ENCODE data around the gene NARS2.
A peak's percentile ranks its signal among the peaks of the same experiment; 100 is the strongest.
"Not testable (repeated sequence)": the region's sequence is repeated elsewhere in the genome, so short reads cannot be mapped to it uniquely, and the experiment has no call there.

The NARS2 gene

DNA sequence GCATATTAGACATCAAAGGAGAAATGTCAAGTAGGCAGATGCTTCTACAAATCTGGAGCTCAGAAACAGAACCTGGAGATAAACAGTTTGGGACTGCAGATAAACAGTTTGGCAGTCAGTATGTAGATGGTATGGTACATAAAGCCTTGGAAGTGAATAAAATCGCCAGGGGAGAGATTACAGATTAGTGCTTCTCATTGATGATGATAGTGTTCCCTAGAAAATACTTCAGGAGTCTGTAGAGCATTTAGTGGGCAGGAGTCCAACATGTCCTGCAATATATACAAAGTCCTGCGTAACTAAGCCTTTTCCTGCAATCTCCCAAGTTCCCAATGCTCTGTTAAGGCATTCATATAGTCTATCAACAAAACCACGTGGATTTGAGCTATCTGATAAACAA lies 35.2 kb downstream of the NARS2 start:
- DNase-seq: no peak

DNA sequence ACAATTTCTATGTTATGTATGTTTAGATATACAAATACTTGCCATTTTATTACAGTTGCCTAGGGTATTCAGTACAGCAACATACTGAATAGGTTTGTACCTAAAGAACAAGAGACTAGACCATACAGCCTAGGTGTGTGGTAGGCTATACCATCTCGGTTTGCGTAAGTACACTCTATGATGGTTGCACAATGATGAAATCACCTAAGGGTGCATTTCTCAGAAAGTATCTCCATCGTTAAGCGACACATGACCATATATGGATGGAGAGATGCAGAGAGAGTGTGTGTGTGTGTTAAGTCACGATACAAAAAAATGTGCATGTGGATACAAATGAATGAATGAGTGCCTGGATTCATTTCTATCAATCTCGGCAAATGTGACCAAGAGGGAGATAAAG lies 37.7 kb downstream of the NARS2 start:
- DNase-seq: no peak

DNA sequence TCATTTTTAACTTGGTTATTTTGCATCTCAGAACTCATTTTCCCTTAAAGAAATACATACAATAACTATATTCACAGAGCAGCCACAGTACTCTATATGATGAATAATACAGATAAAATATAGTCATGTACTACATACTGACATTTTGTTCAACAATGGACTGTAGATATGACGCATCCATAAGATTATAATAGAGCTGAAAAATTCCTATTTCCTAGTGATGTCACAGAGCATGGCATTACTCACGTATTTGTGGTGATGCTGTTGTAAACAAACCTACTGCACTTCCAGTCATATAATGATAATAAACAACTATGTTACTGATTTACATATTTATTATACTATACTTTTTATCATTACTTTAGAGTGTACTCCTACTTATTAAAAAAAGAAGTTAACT lies 38.7 kb downstream of the NARS2 start:
- no peak for DNase-seq

DNA sequence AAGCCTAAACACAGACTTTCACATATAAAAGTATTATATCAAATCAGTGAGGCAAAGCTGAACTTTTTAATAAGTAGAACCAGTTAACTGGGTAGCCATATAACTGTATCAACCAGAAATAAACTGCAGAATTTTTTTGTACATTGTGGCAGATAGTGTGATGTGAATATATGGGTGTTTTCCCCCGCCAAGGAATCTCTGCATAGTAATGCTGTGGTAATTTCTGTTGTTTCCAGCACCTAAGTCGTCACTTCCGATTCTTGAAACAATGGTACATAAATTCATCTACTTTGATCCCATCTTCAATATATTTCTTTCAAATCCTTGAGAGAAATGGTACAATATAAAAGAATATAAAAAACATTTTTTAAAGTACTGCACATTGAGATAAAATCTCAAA lies 39.6 kb downstream of the NARS2 start:
- peak; percentile 0 for DNase-seq

DNA sequence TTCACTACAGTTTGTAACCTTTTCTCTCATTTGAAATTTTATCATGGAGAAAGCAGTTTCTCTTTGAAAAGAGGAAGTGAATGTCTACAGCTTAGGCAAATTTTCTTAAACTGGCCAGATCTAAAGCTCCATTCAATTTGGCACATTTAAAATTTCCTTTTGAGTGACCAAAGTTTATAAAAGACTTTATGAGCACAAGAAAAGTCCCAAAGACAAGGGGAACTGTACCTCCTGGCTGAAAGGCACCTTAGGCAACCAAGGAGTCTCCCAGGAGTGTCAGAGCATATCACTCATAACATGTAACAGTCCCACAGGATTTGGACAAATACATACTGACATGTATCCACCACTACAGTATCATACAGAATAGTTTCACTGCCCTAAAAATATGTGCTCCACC lies 41.3 kb downstream of the NARS2 start:
- DNase-seq: no peak

DNA sequence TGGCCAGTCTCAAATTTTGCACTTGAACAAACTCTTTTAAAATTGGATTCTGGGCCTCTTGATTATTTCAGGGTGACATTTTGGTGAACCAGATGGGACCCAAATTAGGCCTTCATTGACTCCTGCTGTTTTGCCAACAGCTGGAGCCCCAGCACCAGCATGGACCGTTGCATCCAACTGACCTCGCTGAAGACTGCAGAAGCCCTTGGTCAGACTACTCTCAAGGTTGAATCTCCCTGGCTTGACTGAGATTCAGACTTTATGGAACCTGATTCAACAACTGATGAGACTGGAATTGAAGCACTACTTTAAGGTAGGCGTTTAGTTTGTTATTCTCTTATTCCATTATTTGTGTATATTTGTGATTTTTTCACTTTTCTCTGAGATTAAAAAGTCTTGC lies 41.7 kb downstream of the NARS2 start:
- no peak for DNase-seq

DNA sequence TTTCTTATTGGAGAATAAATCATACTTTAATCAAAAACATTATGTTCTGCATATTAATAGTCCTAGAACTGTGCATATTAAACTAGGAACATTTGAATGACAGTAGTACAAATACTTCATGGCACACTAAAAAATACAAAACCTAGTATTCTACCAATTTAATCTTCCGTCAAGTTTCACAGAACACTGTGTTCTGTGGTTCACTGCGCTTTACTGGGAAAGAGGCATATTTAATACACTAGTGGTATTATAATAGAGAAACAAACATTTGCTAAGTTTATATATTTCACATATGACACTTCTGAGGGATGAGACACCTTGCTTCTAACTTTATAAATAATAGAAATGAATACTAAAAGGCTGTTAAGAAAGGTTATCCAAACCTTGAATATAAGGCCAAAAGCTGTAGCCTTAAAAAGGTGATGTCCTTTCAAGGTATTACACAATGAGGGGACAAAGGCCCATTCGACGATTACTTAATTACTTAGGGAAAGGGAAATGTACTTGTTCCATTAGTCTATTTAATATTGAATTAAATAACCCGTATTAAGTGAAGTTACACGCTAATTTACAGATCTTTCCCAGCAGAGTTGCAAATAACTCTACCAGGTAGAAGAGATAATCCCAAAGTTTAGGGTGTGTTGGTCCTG lies 48.0 kb downstream of the NARS2 start:
- no peak for DNase-seq

DNA sequence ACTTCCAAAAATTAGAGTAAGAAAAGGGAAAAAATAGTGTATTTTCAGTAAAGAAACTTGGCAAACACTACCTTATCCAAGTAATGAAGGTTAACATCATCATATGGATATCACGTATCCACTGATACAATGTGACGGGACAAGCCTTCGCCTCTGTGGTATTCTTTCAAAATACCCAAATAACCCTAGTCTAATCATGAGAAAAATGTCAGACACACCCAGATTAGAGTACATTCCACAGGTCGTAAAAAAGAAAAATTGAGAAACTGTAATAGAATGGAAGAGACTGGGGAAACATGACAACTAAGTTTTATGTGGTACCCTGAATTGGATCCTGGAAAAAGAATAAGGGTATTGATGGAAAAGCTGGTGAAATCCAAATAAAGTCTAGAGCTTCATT lies 48.9 kb downstream of the NARS2 start:
- DNase-seq: no peak

DNA sequence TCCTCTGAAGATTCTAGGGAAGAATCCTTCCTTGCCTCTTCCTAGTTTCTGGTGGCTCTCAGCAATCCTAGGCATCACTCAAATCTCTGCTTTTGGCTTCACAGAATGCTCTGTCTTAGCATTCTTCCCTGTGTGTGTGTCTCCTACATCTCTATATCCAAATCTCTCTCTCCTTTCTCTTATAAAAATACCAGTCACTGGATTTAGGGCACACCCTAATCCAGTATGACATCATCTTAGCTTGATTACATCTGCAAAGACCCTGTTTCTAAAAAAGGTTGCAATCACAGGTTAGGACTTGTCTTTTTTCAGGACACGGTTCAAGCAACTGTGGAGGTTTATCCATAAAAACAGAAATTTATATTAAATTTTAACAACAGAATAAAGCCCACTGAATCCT lies 54.4 kb downstream of the NARS2 start:
- DNase-seq: no peak

DNA sequence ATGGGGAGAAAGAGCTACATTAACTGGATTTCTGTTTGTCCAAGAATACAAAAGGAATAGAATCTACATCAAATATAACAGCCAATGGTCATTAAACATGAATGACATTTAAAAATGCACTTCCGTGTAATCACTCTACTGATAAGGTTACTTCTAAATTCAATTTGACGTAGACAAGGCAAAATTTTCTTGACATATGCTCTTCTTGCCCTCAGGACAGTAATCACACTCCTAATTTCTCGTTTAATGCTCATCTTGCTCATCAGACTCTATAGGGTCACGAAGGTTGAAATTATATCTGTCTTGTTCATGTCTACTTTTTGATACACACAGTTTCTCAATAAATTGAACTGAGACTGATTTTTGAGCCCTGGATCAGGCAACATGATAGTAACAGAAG lies 58.4 kb downstream of the NARS2 start:
- DNase-seq: no peak

DNA sequence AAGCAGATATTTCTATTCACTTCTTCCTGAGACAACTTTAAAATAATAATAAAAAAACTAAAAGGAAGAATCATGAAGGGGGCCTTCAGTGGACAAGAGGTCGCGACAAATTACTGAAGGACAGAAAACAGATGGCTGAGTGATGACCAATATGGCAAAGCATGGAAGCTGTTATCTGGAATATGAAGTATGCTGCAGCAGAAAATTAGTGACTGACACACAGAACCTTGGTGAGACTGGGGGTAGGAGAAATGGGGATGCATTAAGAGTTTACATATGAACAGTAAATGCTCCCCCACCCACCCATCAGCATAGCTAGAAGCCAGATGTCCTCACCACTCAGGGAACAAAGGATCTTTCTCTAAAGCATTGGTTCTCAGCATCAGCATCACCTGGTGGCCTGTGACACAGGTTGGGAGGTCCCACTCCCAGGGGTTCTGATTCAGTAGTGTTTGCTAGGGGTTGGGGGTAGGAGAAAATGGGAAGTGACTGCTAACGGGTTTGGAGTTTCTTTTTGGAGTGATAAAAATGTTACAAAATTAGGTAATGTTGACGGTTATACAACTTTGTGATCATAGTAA lies 59.7 kb downstream of the NARS2 start:
- no peak for DNase-seq

DNA sequence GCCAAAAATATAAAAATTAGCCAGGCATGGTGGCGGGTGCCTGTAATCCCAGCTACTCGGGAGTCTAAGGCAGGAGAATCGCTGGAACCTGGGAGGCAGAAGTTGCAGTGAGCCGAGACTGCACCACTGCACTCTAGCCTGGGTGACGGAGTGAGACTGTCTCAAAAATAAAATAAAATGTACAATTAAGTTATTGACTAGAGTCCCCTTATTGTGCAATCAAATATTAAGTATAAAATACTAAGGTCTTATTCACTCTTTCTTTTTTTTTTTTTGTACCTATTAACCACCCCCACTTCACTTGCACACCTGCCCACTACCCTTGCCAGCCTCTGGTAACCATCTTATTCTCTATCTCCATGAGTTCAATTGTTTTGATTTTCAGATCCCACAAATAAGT lies 61.6 kb downstream of the NARS2 start:
- DNase-seq: not testable (repeated sequence)

DNA sequence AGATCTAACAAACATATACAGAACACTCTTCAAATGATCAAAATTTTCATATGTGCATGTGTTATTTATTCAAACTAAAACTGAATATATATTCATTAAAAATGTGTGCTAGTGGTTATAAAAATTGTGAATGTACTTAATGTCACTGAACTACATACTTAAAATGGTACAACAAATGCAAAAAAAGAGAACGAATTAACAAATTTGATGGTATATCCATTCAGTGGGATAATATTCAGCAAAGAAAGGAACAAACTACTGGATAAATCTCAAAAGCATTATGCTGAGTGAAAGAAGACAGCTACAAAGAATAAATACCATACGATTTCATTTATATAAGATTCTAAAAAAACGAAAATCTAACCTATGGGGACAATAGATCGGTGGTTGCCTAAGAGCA lies 64.1 kb downstream of the NARS2 start:
- no peak for DNase-seq

DNA sequence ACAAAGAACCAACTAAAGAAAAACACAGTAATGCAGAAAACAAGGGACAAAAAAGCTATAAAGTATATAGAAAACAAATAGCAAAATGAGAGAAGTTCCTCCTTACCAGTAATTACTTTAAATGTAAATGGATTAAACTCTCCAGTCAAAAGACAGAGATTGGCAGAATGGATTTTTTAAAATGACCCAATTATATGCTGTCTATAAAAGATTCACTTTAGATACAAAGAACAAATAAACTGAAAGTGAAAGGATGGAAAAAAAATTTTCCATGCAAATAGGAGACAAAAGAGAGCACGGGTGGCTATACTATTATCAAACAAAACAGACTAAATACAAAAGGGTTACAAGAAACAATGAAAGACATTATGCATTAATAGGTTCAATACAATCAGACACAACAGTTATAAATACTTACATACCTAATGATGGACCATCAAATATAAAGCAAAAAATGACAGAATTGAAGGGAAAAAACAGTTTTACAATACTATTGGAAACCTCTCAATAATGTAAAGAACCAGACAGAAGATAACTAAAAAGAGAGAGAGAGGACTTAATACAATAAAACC lies 64.6 kb downstream of the NARS2 start:
- DNase-seq: no peak

DNA sequence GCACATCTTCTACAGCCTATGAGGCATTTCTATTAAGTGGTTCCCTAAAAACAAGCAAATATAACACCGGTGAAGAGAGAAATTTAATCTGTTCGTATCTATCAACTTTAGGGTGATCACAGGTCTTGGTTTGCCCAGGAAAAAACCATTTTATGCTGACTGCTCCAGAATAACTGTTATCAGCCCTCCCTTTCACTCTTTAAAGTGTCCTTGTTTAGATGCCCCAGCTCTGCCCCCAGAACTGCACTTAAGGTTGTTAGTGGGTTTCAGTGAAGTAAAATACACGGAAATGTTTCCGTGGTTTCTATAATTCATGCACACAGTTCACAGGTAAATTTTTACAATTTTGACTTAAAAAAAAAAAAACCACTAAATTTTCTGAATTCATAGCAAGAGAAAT lies 70.0 kb downstream of the NARS2 start:
- no peak for DNase-seq

DNA sequence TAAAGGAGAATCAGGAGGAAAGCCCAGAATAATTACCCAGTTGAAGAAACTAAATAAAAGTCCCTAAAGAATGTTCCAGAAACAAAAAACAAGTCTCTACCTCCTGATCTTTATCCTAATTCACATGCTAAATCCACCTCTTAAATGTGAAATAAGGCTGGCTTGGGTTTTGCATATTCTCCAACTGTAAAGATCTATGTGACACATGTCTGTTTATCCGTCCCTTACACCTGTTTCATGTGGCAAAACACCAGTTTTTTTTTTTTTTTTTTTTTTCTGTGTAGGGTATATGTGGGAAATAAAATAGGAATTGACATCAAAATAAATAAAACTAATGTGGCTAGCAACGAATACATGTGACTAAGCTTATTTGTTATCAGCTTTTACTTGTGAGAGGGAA lies 70.5 kb downstream of the NARS2 start:
- DNase-seq: no peak

DNA sequence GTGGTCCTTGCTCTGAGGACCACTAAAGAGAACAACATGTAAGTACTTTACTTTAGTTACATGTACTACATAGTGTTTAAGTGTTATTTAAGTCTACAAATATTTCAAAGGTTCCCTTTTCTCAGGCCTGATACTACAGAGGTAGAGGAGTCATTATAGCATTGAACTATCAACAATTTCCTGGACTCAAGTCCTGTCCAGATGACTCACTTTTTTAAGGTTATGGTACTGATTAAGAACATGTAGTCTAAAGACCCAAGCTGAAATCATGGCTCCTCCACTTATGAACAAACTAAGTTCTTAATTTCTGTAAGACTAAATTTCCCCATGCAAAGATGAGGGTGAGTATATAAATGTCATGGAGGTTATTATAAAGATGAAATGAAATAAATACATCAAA lies 74.7 kb downstream of the NARS2 start:
- DNase-seq: no peak

DNA sequence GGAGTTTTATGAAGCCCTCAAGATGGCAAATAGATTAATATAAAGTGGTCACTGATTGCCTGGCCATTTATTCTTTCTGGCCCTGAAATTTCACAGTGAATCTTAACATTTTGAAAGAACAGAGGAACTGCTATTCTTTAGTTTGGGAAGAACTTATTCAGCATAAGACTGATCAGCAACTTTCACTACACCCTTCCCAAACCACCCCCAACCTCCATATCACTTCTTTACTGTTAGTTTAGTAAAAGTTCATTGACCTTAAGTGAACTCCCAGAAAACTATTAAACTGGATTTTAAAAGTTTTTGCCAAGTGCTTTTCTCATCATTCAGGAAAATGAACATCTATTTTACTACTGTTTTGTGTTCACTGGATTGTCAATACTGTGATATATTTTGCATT lies 77.4 kb downstream of the NARS2 start:
- no peak for DNase-seq

DNA sequence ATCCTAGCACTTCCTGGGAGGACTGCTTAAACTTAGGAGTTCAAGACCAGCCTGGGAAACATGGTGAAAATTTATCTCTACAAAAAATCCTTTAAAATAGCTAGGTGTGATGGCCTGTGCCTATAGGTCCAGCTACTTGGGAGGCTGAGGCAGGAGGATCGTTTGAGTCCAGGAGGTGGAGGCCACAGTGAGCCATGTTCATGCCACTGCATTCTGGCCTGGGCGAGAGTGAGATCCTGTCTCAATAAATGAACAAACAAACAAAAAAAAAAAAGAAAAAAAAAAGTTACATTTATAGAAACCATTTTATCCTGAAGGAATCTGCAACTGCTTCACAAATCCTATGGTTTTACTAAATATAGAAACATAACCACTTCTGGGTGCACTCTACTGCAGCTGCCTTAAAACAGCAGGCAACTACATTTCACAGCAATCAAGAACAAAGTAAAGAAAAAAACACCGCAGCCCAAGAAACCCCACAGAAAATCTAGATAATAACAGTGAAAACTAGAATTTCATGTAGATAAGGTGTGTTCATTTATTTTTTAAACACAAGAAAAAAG lies 81.2 kb downstream of the NARS2 start:
- no peak for DNase-seq

DNA sequence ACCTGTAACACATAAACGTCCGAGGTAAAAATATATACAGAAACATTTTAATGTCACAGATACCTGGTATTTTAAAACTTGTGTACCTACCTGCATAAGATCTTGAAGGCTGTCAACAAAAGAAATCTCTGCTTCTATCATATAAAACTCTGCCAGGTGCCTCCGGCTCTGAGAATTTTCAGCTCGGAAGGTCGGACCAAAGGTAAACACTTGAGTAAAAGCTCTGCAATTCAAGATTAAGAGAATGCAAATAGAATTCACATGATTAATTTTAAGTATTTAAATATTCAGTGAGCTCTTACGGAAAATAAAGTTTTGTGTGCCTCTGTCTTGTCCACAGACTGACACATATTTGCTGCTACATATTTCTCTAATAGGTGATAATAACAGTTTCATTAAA lies 81.7 kb downstream of the NARS2 start:
- DNase-seq: no peak

DNA sequence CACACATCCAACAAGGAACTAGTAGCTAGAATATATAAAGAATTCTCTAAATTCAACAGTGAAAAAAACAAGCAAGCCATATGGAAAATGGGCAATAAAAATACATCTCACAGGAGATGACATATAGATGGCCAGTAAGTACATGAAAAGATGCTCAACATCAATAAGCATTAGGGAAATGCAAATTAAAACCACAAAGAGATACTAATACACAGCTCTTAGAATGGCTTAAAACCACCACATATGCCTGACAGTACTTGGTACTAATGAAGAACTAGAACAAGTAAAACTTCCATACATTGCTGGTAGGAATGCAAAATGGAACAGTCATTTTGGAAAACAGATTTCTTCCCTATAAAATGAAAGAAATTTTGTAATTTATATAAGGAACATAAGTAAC lies 85.5 kb downstream of the NARS2 start:
- no peak for DNase-seq

DNA sequence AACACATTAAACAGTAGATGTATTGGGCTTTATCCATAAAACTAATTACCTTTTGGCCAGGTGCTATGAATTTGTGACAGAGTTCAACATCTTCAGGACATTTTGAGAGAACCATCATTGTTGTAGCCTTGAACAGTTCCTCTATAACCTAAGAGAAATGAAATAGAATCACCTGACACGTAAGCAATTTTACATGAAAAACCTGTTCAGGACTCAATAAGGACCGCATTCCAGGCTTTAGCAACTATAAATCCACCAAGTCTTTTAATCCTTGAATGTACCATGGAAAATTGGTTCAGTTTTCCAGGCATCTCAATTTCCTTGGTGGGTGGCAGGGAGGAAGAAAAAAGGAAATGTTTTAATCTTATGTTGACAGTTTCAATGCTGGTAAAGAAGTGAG lies 96.1 kb downstream of the NARS2 start:
- DNase-seq: no peak

DNA sequence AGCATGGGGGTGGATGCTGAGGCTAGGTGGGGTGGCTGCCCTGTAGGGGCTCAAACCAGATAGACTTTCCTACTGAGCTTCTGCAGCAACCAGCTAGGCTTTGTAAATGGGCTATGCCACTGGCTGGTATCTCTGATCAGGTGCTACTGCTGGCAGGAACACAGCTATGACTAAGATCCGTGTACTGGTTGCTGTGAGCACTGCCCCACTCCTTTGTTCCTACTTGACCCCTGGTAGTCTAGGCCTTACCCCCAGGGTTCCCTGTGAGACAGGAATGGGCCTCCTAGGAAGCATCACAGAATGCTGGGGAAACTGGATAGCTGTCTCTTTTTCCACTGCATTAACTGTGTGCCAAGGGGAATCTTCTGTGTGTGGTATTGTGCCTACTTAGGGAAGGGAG lies 98.6 kb downstream of the NARS2 start:
- no peak for DNase-seq

DNA sequence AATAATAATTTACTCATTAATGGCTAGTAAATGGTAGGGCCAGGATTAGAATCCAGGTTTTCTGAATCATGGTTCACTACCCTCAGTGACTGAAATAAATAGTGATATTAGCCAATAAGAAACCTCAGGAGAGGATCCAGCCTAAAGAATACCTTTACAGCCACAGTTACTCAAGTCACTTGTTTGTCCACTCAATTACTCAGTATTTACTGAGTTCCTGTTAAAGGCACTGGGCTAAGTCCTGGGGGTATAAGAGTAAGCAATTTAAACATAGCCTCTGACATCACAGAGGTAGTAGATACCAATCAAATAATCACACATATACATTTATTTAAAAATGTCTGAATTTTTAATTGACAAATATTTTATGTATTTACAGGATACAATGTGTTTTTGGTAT lies 100.2 kb downstream of the NARS2 start:
- DNase-seq: no peak

DNA sequence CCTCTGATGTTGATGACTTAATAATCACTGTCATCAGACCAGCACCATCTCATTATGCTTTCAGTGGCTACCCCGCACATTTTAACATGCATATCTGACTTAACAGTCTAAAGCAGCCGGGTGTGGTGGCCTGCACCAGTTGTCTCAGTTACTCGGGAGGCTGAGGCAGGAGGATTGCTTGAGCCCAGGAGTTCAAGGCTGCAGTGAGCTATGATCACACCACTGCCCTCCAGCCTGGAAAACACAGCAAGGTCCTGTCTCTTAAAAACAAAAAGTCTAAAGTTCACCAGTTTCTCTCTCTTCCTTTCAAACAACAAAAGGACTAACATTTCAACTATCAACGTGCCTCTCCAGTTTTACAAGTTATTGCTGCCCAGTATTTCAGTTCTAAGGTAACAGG lies 101.8 kb downstream of the NARS2 start:
- DNase-seq: no peak
